GM12878 (cell line): ENCODE measurements around the gene PPP1R11. TPM values are rescaled to one million over a fixed set of nuclear protein-coding genes. Genes with fewer than 3 reads are reported as not detected.

ENCODE experiments used
- ATAC-seq: fragments of 200-7000 bp; cut with Tn5 transposase; 3 replicates; pipeline ENCODE4 v1.9.1; 2020; ENCODE audit warnings: mild to moderate bottlenecking, moderate library complexity
- BruUV-seq: library from RNA; stranded (reverse); fragments of 400-500 nt; replicated peaks from 2 replicates; lab custom pipeline; 2021; lab: Mats Ljungman, UMichigan
- CTCF ChIA-PET: fragments of 300-600 bp; sonication (Branson Sonifier 250); formaldehyde crosslinking; extraction: SDS; loops from one replicate; lab custom pipeline; 2021; ENCODE audit warnings: inconsistent platforms; lab: Yijun Ruan, JAX
- POLR2A ChIA-PET: fragments of 350-600 bp; formaldehyde crosslinking; extraction: SDS; loops from one replicate; lab custom pipeline; 2021; ENCODE audit warnings: inconsistent platforms; lab: Charles Lee
- RAD21 ChIA-PET: fragments of 300-600 bp; sonication (Branson Sonifier 250); formaldehyde crosslinking; loops from one replicate; lab custom pipeline; 2023; ENCODE audit warnings: antibody characterized with exemption; ENCODE audit not compliant: unreplicated experiment; lab: Charles Lee
- SMC1A ChIA-PET: fragments of 300-600 bp; sonication (Branson Sonifier 250); formaldehyde crosslinking; loops from one replicate; lab custom pipeline; 2023; ENCODE audit not compliant: unreplicated experiment, uncharacterized antibody; lab: Charles Lee
- DNase-seq: peaks from one replicate; pipeline ENCODE4 v3.0.0-alpha.2; 2011; ENCODE audit warnings: low read depth, low spot score
- FAIRE-seq: peaks from 3 replicates; lab custom pipeline; 2011; peaks lifted over from hg19 to GRCh38; lab: Jason Lieb, UNC
- H2AFZ ChIP-seq: 2 replicates; pipeline ENCODE4 v1.6.0; 2011; ENCODE audit warnings: low read depth, low read length, control low read depth; ENCODE audit not compliant: control insufficient read depth
- H3K27ac ChIP-seq: 2 replicates; pipeline ENCODE4 v1.5.1; 2011; ENCODE audit warnings: control low read depth; ENCODE audit not compliant: control insufficient read depth, insufficient read depth
- H3K27me3 ChIP-seq, 2 experiments: replicated peaks in 1 of 2; 2 replicates each; pipeline versions ENCODE4 v1.6.0 to v1.6.1; 2011; ENCODE audit warnings: low read length in 1 of 2; ENCODE audit not compliant: control insufficient read depth in 2 of 2, insufficient read depth in 2 of 2
- H3K36me3 ChIP-seq, 2 experiments: 2 replicates each; pipeline ENCODE4 v1.5.1; 2011; ENCODE audit warnings: low read length in 1 of 2; ENCODE audit not compliant: control insufficient read depth in 2 of 2, insufficient read depth in 2 of 2
- H3K4me1 ChIP-seq: 2 replicates; pipeline ENCODE4 v1.6.1; 2011; ENCODE audit warnings: mild to moderate bottlenecking, low read length, moderate library complexity, mixed read lengths; ENCODE audit not compliant: control insufficient read depth, insufficient read depth
- H3K4me2 ChIP-seq: 2 replicates; pipeline ENCODE4 v1.6.0; 2011; ENCODE audit warnings: control low read depth; ENCODE audit not compliant: control insufficient read depth, insufficient read depth
- H3K4me3 ChIP-seq: fragments of 200-600 bp; sonication (generic); 2 replicates; pipeline ENCODE4 v1.5.1; 2016
- H3K79me2 ChIP-seq: 2 replicates; pipeline ENCODE4 v1.6.0; 2011; ENCODE audit warnings: low read length; ENCODE audit not compliant: control insufficient read depth, insufficient read depth
- H3K9ac ChIP-seq: 2 replicates; pipeline ENCODE4 v1.8.0; 2011; ENCODE audit warnings: low read length, control low read depth, mixed read lengths; ENCODE audit not compliant: control insufficient read depth, insufficient read depth
- H3K9me3 ChIP-seq: replicated peaks from 3 replicates; pipeline ENCODE4 v1.5.1; 2011; ENCODE audit warnings: mild to moderate bottlenecking, low read length; ENCODE audit not compliant: control insufficient read depth, insufficient read depth
- H4K20me1 ChIP-seq: 2 replicates; pipeline ENCODE4 v1.6.0; 2011; ENCODE audit not compliant: control insufficient read depth, insufficient read depth
- BCL11A ChIP-seq: IDR thresholded peaks from 2 replicates; pipeline ENCODE4 v1.6.1; 2011; ENCODE audit warnings: low read depth, low read length
- CBFB ChIP-seq: IDR thresholded peaks from 2 replicates; pipeline ENCODE4 v1.6.1; 2016; ENCODE audit warnings: antibody characterized with exemption, low read depth
- CREM ChIP-seq: IDR thresholded peaks from 2 replicates; pipeline ENCODE4 v1.6.1; 2014; ENCODE audit warnings: antibody characterized with exemption, low read depth
- EED ChIP-seq: sonication (generic); IDR thresholded peaks from 2 replicates; pipeline ENCODE4 v1.6.1; 2016; ENCODE audit warnings: antibody characterized with exemption, low read depth
- KDM1A ChIP-seq: fragments of 200-600 bp; sonication (generic); IDR thresholded peaks from 2 replicates; pipeline ENCODE4 v1.6.1; 2016; ENCODE audit warnings: borderline replicate concordance
- LARP7 ChIP-seq: fragments of 450-650 bp; IDR thresholded peaks from 2 replicates; pipeline ENCODE4 v1.6.1; 2017; ENCODE audit warnings: mild to moderate bottlenecking
- NFIC ChIP-seq: IDR thresholded peaks from 2 replicates; pipeline ENCODE4 v1.6.1; 2012; ENCODE audit warnings: low read depth, mild to moderate bottlenecking, inconsistent platforms, low read length, moderate library complexity
- NR2C2 ChIP-seq: IDR thresholded peaks from 2 replicates; pipeline ENCODE4 v1.6.1; 2011; ENCODE audit warnings: borderline replicate concordance, low read depth; ENCODE audit not compliant: control insufficient read depth, insufficient read length
- NR2F1 ChIP-seq: fragments of 450-650 bp; conservative IDR thresholded peaks from 2 replicates; pipeline ENCODE4 v1.6.1; 2017; ENCODE audit warnings: mild to moderate bottlenecking
- RFX5 ChIP-seq: IDR thresholded peaks from 2 replicates; pipeline ENCODE4 v1.6.1; 2011; ENCODE audit warnings: low read depth, low read length, improper control_type of control experiment
- SP1 ChIP-seq: IDR thresholded peaks from one replicate; pipeline ENCODE4 v1.6.1; 2011; ENCODE audit warnings: low read depth, low read length
- STAT1 ChIP-seq: fragments of 450-650 bp; conservative IDR thresholded peaks from 2 replicates; pipeline ENCODE4 v1.6.1; 2014; ENCODE audit warnings: antibody characterized with exemption, mild to moderate bottlenecking
- STAT3 ChIP-seq: IDR thresholded peaks from 2 replicates; pipeline ENCODE4 v1.6.1; 2011; ENCODE audit warnings: low read depth, low read length, improper control_type of control experiment
- TCF12 ChIP-seq: IDR thresholded peaks from 2 replicates; pipeline ENCODE4 v1.6.1; 2011; ENCODE audit warnings: low read depth, mild to moderate bottlenecking, low read length
- ZNF24 ChIP-seq: fragments of 450-650 bp; IDR thresholded peaks from 2 replicates; pipeline ENCODE4 v1.6.1; 2017; ENCODE audit warnings: antibody characterized with exemption, mild to moderate bottlenecking
- WGBS: methylation state at CpG from one replicate; pipeline ENCODE4 v1.1.6; 2016; ENCODE audit warnings: low lambda C conversion rate; ENCODE audit not compliant: insufficient replicate concordance, insufficient coverage; ENCODE audit errors: missing lambda C conversion rate; 5-methylcytosine and 5-hydroxymethylcytosine counted together
- in situ Hi-C: fragments of 300-500 bp; cut with MboI; formaldehyde crosslinking; loops from 9 replicates; pipeline ENCODE4 v1.14.3; 2018; ENCODE audit warnings: mixed read lengths
- intact Hi-C: fragments of 100-400 bp; cut with micrococcal nuclease; formaldehyde crosslinking; loops from one replicate; pipeline ENCODE4 v1.14.2; 2022; ENCODE audit not compliant: unreplicated experiment
- polyA plus RNA-seq, 11 experiments: library from polyadenylated mRNA; depleted of rRNA in 4 of 11; unstranded in 6 of 11; stranded (reverse) in 5 of 11; fragments of >200 nt; fragmentation: Nextera tagmentation in 4 of 11; fragmentation: Illumina TruSeq in 1 of 11; extraction: Ambion mirVana in 4 of 11; extraction: Trizol in 1 of 11; gene quantifications; 1 replicate in 1 of 11; 2 replicates in 10 of 11; pipeline versions ENCODE4 v1.2.1 to v1.2.3, GENCODE V29; 2011 to 2016; ENCODE audit warnings: inconsistent platforms in 2 of 11, missing spikeins in 2 of 11, low read depth in 1 of 11
- total RNA-seq, 4 experiments: library from RNA; depleted of rRNA in 3 of 4; stranded (reverse); fragments of >200 nt in 3 of 4; fragmentation: Illumina TruSeq in 1 of 4; extraction: Trizol in 1 of 4; gene quantifications; 2 replicates each; pipeline versions ENCODE4 v1.2.1 to v1.2.3, GENCODE V29; 2013 to 2021
- TF ChIP-seq, protein P1 (sequence below): fragments of 450-650 bp; IDR thresholded peaks from 2 replicates; pipeline ENCODE4 v1.6.1; 2016; ENCODE audit warnings: mild to moderate bottlenecking, moderate library complexity, borderline replicate concordance
- TF ChIP-seq, protein P2 (sequence below): IDR thresholded peaks from 2 replicates; pipeline ENCODE4 v1.6.1; 2012; ENCODE audit warnings: low read depth, low read length, improper control_type of control experiment
- TF ChIP-seq, protein P3 (sequence below): fragments of 150-350 bp; IDR thresholded peaks from 2 replicates; pipeline ENCODE4 v1.6.1; 2014; ENCODE audit warnings: mild to moderate bottlenecking, low read depth, low read length

Gene PPP1R11
- total and polyA plus RNA-seq, 10 of the 15 experiments (the other 5 are each of a cell fraction or from before 2014, with no cell fraction given) = 12.6 to 56.1 (median 33.5) TPM

DNA sequence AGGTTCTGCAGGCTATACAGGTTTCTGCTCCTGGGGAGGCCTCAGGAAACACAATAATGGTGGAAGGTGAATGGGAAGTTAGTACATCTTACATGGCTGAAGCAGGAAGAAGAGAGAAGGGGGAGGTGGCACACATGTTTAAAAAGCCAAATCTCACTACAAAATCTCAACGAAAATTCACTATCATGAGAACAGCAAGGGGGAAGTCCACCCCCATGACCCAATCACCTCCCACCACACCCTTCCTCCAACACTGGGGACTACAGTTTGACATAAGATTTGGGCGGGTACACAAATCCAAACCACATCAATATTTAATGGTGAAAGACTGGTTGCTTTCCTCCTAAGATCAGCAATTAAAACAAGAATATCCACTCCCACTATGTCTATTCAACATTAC, 19.8 kb upstream of the PPP1R11 start:
- H3K79me2 ChIP-seq = no peaks in the 10 kb centered on the region
- no peak for DNase-seq
- H3K27ac ChIP-seq = no peak overlapping the region
- RAD21 ChIA-PET = no interaction called here
- no peak overlapping the region for H3K4me2 ChIP-seq
- SMC1A ChIA-PET = interaction anchor here (0.9 to 1.2 kb wide), 2 partner anchors 12 to 19 kb away, joined by 3 to 4 read pairs; no protein-coding TSS in a partner anchor
- H3K27me3 ChIP-seq = no peaks in the 10 kb centered on the region
- no peaks in the 10 kb centered on the region; a peak in 1 of 4 replicates for H3K36me3 ChIP-seq
- CTCF ChIA-PET = no interaction called here
- H3K4me3 ChIP-seq = no peak overlapping the region
- no peak for FAIRE-seq
- no peak overlapping the region for H2AFZ ChIP-seq
- no peak overlapping the region for H3K9ac ChIP-seq
- no TSS peak for BruUV-seq
- no peaks in the 10 kb centered on the region for H4K20me1 ChIP-seq
- H3K4me1 ChIP-seq = peaks cover 15% of the 10 kb centered on the region
- no peak for ATAC-seq
- in situ Hi-C loops = no loop called here
- no peaks in the 10 kb centered on the region for H3K9me3 ChIP-seq
- WGBS = 60% methylated on average over 2 of the region's 2 CpGs
- intact Hi-C loops = no loop called here
- POLR2A ChIA-PET = interaction anchor here (2.1 kb wide), 1 partner anchor 14 kb away, joined by 8 read pairs; the partner anchor contains the start of gene POLR1H
- TF ChIP-seq KDM1A (no peak), CREM (no peak), ZNF24 (no peak), NR2C2 (no peak), RFX5 (no peak), EED (no peak), TCF12 (no peak), STAT1 (no peak), NR2F1 (no peak), NFIC (no peak), CBFB (no peak), SP1 (no peak), STAT3 (no peak), BCL11A (no peak), LARP7 (no peak)
- TF ChIP-seq, protein P1, sequence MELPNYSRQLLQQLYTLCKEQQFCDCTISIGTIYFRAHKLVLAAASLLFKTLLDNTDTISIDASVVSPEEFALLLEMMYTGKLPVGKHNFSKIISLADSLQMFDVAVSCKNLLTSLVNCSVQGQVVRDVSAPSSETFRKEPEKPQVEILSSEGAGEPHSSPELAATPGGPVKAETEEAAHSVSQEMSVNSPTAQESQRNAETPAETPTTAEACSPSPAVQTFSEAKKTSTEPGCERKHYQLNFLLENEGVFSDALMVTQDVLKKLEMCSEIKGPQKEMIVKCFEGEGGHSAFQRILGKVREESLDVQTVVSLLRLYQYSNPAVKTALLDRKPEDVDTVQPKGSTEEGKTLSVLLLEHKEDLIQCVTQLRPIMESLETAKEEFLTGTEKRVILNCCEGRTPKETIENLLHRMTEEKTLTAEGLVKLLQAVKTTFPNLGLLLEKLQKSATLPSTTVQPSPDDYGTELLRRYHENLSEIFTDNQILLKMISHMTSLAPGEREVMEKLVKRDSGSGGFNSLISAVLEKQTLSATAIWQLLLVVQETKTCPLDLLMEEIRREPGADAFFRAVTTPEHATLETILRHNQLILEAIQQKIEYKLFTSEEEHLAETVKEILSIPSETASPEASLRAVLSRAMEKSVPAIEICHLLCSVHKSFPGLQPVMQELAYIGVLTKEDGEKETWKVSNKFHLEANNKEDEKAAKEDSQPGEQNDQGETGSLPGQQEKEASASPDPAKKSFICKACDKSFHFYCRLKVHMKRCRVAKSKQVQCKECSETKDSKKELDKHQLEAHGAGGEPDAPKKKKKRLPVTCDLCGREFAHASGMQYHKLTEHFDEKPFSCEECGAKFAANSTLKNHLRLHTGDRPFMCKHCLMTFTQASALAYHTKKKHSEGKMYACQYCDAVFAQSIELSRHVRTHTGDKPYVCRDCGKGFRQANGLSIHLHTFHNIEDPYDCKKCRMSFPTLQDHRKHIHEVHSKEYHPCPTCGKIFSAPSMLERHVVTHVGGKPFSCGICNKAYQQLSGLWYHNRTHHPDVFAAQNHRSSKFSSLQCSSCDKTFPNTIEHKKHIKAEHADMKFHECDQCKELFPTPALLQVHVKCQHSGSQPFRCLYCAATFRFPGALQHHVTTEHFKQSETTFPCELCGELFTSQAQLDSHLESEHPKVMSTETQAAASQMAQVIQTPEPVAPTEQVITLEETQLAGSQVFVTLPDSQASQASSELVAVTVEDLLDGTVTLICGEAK = no peak
- TF ChIP-seq, protein P2, sequence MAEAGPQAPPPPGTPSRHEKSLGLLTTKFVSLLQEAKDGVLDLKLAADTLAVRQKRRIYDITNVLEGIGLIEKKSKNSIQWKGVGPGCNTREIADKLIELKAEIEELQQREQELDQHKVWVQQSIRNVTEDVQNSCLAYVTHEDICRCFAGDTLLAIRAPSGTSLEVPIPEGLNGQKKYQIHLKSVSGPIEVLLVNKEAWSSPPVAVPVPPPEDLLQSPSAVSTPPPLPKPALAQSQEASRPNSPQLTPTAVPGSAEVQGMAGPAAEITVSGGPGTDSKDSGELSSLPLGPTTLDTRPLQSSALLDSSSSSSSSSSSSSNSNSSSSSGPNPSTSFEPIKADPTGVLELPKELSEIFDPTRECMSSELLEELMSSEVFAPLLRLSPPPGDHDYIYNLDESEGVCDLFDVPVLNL = no peak
- TF ChIP-seq, protein P3, sequence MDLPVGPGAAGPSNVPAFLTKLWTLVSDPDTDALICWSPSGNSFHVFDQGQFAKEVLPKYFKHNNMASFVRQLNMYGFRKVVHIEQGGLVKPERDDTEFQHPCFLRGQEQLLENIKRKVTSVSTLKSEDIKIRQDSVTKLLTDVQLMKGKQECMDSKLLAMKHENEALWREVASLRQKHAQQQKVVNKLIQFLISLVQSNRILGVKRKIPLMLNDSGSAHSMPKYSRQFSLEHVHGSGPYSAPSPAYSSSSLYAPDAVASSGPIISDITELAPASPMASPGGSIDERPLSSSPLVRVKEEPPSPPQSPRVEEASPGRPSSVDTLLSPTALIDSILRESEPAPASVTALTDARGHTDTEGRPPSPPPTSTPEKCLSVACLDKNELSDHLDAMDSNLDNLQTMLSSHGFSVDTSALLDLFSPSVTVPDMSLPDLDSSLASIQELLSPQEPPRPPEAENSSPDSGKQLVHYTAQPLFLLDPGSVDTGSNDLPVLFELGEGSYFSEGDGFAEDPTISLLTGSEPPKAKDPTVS = no peak
